GM21526 (cell line): Measurements from ENCODE around the gene TM9SF4.
"Not testable (repeated sequence)": the region's sequence is repeated elsewhere in the genome, so short reads cannot be mapped to it uniquely, and the experiment has no call there.

ENCODE experiments used
- ATAC-seq: cut with Tn5 transposase; IDR thresholded peaks from one replicate; pipeline ENCODE4 v1.9.1; 2021; ENCODE audit warnings: moderate library complexity; ENCODE audit not compliant: unreplicated experiment, low FRiP score

Gene TM9SF4

GRCh38 chr20:32089637-32090362 lies 19.7 kb upstream of the TM9SF4 start:
- no peak for ATAC-seq

- ATAC-seq = no peak
Observed at GRCh38 chr20:32091888-32092346, 17.6 kb upstream of the TM9SF4 start.

- no peak for ATAC-seq
Observed at GRCh38 chr20:32098786-32099185, 10.7 kb upstream of the TM9SF4 start.

- ATAC-seq = no peak
Observed at GRCh38 chr20:32108814-32109391, 611 bp upstream of the TM9SF4 start.

GRCh38 chr20:32110173-32110704 lies 725 bp downstream of the TM9SF4 start:
- no peak for ATAC-seq

- no peak for ATAC-seq
Observed at GRCh38 chr20:32110727-32111126, 1.2 kb downstream of the TM9SF4 start.

GRCh38 chr20:32111156-32111686 lies 1.7 kb downstream of the TM9SF4 start:
- ATAC-seq = no peak

GRCh38 chr20:32111753-32112152 lies 2.2 kb downstream of the TM9SF4 start:
- ATAC-seq = no peak

GRCh38 chr20:32112841-32113240 lies 3.3 kb downstream of the TM9SF4 start:
- no peak for ATAC-seq

- no peak for ATAC-seq
Observed at GRCh38 chr20:32113591-32114260, 4.2 kb downstream of the TM9SF4 start.

- ATAC-seq = no peak
Observed at GRCh38 chr20:32114305-32114960, 4.9 kb downstream of the TM9SF4 start.

- no peak for ATAC-seq
Observed at GRCh38 chr20:32115211-32115767, 5.8 kb downstream of the TM9SF4 start.

- no peak for ATAC-seq
Observed at GRCh38 chr20:32116079-32116521, 6.6 kb downstream of the TM9SF4 start.

GRCh38 chr20:32116796-32117195 lies 7.3 kb downstream of the TM9SF4 start:
- ATAC-seq = not testable (repeated sequence)

- ATAC-seq = not testable (repeated sequence)
Observed at GRCh38 chr20:32118427-32118826, 8.9 kb downstream of the TM9SF4 start.

- ATAC-seq = no peak
Observed at GRCh38 chr20:32119734-32120133, 10.2 kb downstream of the TM9SF4 start.

- not testable (repeated sequence) for ATAC-seq
Observed at GRCh38 chr20:32121908-32122307, 12.4 kb downstream of the TM9SF4 start.

GRCh38 chr20:32123088-32123487 lies 13.6 kb downstream of the TM9SF4 start:
- ATAC-seq = no peak

- no peak for ATAC-seq
Observed at GRCh38 chr20:32124916-32125454, 15.5 kb downstream of the TM9SF4 start.

- ATAC-seq = no peak
Observed at GRCh38 chr20:32125506-32125905, 16.0 kb downstream of the TM9SF4 start.
